Loucy (cell line): ENCODE data around the gene SOCS2.

Source experiments
- H2AFZ ChIP-seq: fragments of 200-600 bp; sonication (generic); 2 replicates; pipeline ENCODE4 v1.6.0; 2016; ENCODE audit warnings: antibody characterized with exemption, mild to moderate bottlenecking, low read length, moderate library complexity
- H3F3A ChIP-seq: fragments of 200-600 bp; 2 replicates; pipeline ENCODE4 v1.6.0; 2016; ENCODE audit warnings: antibody characterized with exemption, low read depth, mild to moderate bottlenecking
- H3K27me3 ChIP-seq: fragments of 200-600 bp; sonication (generic); 2 replicates; pipeline ENCODE4 v1.6.1; 2014; ENCODE audit warnings: low read length, mild to moderate bottlenecking; ENCODE audit not compliant: insufficient read depth, poor library complexity, severe bottlenecking
- H3K36me3 ChIP-seq: fragments of 200-600 bp; sonication (generic); 2 replicates; pipeline ENCODE4 v1.6.1; 2016; ENCODE audit warnings: low read length; ENCODE audit not compliant: insufficient read depth
- H3K4me1 ChIP-seq: fragments of 200-600 bp; sonication (generic); 2 replicates; pipeline ENCODE4 v1.5.1; 2014; ENCODE audit warnings: low read length, mild to moderate bottlenecking; ENCODE audit not compliant: insufficient read depth, poor library complexity, severe bottlenecking
- H3K4me2 ChIP-seq: fragments of 200-600 bp; sonication (generic); 2 replicates; pipeline ENCODE4 v1.6.0; 2014; ENCODE audit warnings: antibody characterized with exemption, low read length, low read depth, mild to moderate bottlenecking; ENCODE audit not compliant: poor library complexity, severe bottlenecking
- H3K4me3 ChIP-seq: fragments of 200-600 bp; sonication (generic); 2 replicates; pipeline ENCODE4 v1.5.1; 2014; ENCODE audit warnings: low read length, mild to moderate bottlenecking, mixed read lengths; ENCODE audit not compliant: poor library complexity, severe bottlenecking
- H3K79me2 ChIP-seq: fragments of 200-600 bp; sonication (generic); 2 replicates; pipeline ENCODE4 v1.6.1; 2014; ENCODE audit warnings: low read length; ENCODE audit not compliant: insufficient read depth
- H3K9ac ChIP-seq: fragments of 200-600 bp; sonication (generic); 2 replicates; pipeline ENCODE4 v1.6.0; 2014; ENCODE audit warnings: mild to moderate bottlenecking, low read depth, low read length, moderate library complexity; ENCODE audit not compliant: poor library complexity, severe bottlenecking
- H3K9me2 ChIP-seq: fragments of 200-600 bp; sonication (generic); replicated peaks from 2 replicates; pipeline ENCODE4 v1.6.1; 2016; ENCODE audit warnings: low read depth, low read length, mixed read lengths
- H3K9me3 ChIP-seq: fragments of 200-600 bp; sonication (generic); 2 replicates; pipeline ENCODE4 v1.6.1; 2014; ENCODE audit warnings: mild to moderate bottlenecking, antibody characterized with exemption, low read length, low read depth; ENCODE audit not compliant: insufficient read depth
- H4K20me1 ChIP-seq: fragments of 200-600 bp; sonication (generic); 2 replicates; pipeline ENCODE4 v1.6.0; 2014; ENCODE audit warnings: antibody characterized with exemption, low read length, mild to moderate bottlenecking; ENCODE audit not compliant: insufficient read depth, poor library complexity, severe bottlenecking
- CTCF ChIP-seq: fragments of 200-600 bp; sonication (generic); conservative IDR thresholded peaks from 2 replicates; pipeline ENCODE4 v1.5.1; 2014; ENCODE audit warnings: mild to moderate bottlenecking, antibody characterized with exemption, low read length
- EZH2phosphoT487 ChIP-seq: fragments of 200-600 bp; IDR thresholded peaks from 2 replicates; pipeline ENCODE4 v1.6.1; 2018; ENCODE audit warnings: antibody characterized with exemption, mild to moderate bottlenecking, moderate library complexity, borderline replicate concordance

The SOCS2 gene

GRCh38 chr12:93593843-93594242, 21.4 kb downstream of the SOCS2 start:
- no peak for TF ChIP-seq EZH2phosphoT487
- TF ChIP-seq CTCF: no peak
- peak overlapping the region; percentile 68 for H3K4me2 ChIP-seq
- H3F3A ChIP-seq: 0 out of 2 replicates have a peak, but pooled peaks cover 3% of the 10 kb centered on the region
- no peaks in the 10 kb centered on the region for H3K9me2 ChIP-seq
- H3K4me3 ChIP-seq: peak overlapping the region; percentile 47
- no peaks in the 10 kb centered on the region for H3K79me2 ChIP-seq
- peaks cover 35% of the 10 kb centered on the region for H3K4me1 ChIP-seq
- H3K27me3 ChIP-seq: no peaks in the 10 kb centered on the region
- H2AFZ ChIP-seq: no peak overlapping the region
- no peaks in the 10 kb centered on the region for H3K9me3 ChIP-seq
- H4K20me1 ChIP-seq: no peaks in the 10 kb centered on the region
- H3K36me3 ChIP-seq: no peaks in the 10 kb centered on the region
- peak overlapping the region; percentile 20 for H3K9ac ChIP-seq

GRCh38 chr12:93594766-93595311, 22.4 kb downstream of the SOCS2 start:
- H3K4me1 ChIP-seq: peaks cover 35% of the 10 kb centered on the region
- H3K4me2 ChIP-seq: peak overlapping the region; percentile 68

GRCh38 chr12:93595351-93595750, 22.9 kb downstream of the SOCS2 start:
- Histone ChIP-seq H3K27me3 (no peaks in the 10 kb centered on the region), H2AFZ (no peak overlapping the region)

More at GRCh38 chr12:93594766-93595311, 22.4 kb downstream of the SOCS2 start:
- no peaks in the 10 kb centered on the region for H3K9me2 ChIP-seq
- H3K79me2 ChIP-seq: no peaks in the 10 kb centered on the region
- H3K36me3 ChIP-seq: no peaks in the 10 kb centered on the region
- no peak overlapping the region for H2AFZ ChIP-seq
- no peaks in the 10 kb centered on the region for H3K9me3 ChIP-seq
- 0 out of 2 replicates have a peak, but pooled peaks cover 3% of the 10 kb centered on the region for H3F3A ChIP-seq
- no peaks in the 10 kb centered on the region for H4K20me1 ChIP-seq
- peak overlapping the region; percentile 20 for H3K9ac ChIP-seq
- TF ChIP-seq CTCF (no peak), EZH2phosphoT487 (no peak)
- no peaks in the 10 kb centered on the region for H3K27me3 ChIP-seq
- H3K4me3 ChIP-seq: peak overlapping the region; percentile 47

More at GRCh38 chr12:93595351-93595750, 22.9 kb downstream of the SOCS2 start:
- Histone ChIP-seq H3K9me3 (no peaks in the 10 kb centered on the region), H3K36me3 (no peaks in the 10 kb centered on the region), H3F3A (0 out of 2 replicates have a peak, but pooled peaks cover 3% of the 10 kb centered on the region), H3K9me2 (no peaks in the 10 kb centered on the region), H3K4me3 (no peak overlapping the region), H3K79me2 (no peaks in the 10 kb centered on the region), H4K20me1 (no peaks in the 10 kb centered on the region), H3K9ac (no peak overlapping the region), H3K4me1 (peaks cover 35% of the 10 kb centered on the region), H3K4me2 (no peak overlapping the region)
- TF ChIP-seq CTCF (no peak), EZH2phosphoT487 (no peak)
